ENCODE measurements around the gene TSTD2.
A peak's percentile ranks its signal among the peaks of the same experiment; 100 is the strongest.

Gene TSTD2

GRCh38 chr9:97632985-97633858 lies at the start of gene TSTD2, which contains the start of gene NCBP1:
TSTD2 (minus strand) TSS chr9:97633368; CDS start chr9:97627562, 5,806 bp downstream.
NCBP1 (plus strand) TSS chr9:97633821; CDS start chr9:97633882, 61 bp downstream.
- peak; percentile 98 for DNase-seq

GRCh38 chr9:97682242-97682641 lies 49.1 kb upstream of the TSTD2 start:
- no peak for DNase-seq

- no peak for DNase-seq
These were observed 42.5 kb upstream of the TSTD2 start for GRCh38 chr9:97675655-97676054.

GRCh38 chr9:97673922-97674321 lies 40.8 kb upstream of the TSTD2 start:
- no peak for DNase-seq

GRCh38 chr9:97672403-97672802 lies 39.2 kb upstream of the TSTD2 start:
- DNase-seq, result no peak

- DNase-seq, result no peak
These were observed 37.4 kb upstream of the TSTD2 start for GRCh38 chr9:97670586-97670985.

- no peak for DNase-seq
These were observed 35.3 kb upstream of the TSTD2 start for GRCh38 chr9:97668485-97668884.

- DNase-seq, result no peak
These were observed 33.9 kb upstream of the TSTD2 start for GRCh38 chr9:97666907-97667686.

- no peak for DNase-seq
These were observed 32.6 kb upstream of the TSTD2 start for GRCh38 chr9:97665742-97666141.

GRCh38 chr9:97660847-97661246 lies 27.7 kb upstream of the TSTD2 start:
- DNase-seq, result no peak

GRCh38 chr9:97660340-97660739 lies 27.2 kb upstream of the TSTD2 start:
- no peak for DNase-seq

- no peak for DNase-seq
These were observed 26.6 kb upstream of the TSTD2 start for GRCh38 chr9:97659771-97660170.

- DNase-seq, result no peak
These were observed 25.5 kb upstream of the TSTD2 start for GRCh38 chr9:97658707-97659106.

- no peak for DNase-seq
These were observed 18.5 kb upstream of the TSTD2 start for GRCh38 chr9:97651646-97652045.

GRCh38 chr9:97647996-97648395 lies 14.8 kb upstream of the TSTD2 start:
- no peak for DNase-seq

GRCh38 chr9:97645720-97646119 lies 12.6 kb upstream of the TSTD2 start:
- DNase-seq, result no peak

GRCh38 chr9:97640325-97640724 lies 7.2 kb upstream of the TSTD2 start:
- no peak for DNase-seq

- DNase-seq, result no peak
These were observed 5.5 kb upstream of the TSTD2 start for GRCh38 chr9:97638666-97639065.

- DNase-seq, result no peak
These were observed 3.7 kb upstream of the TSTD2 start for GRCh38 chr9:97636903-97637302.

- no peak for DNase-seq
These were observed 1.9 kb upstream of the TSTD2 start for GRCh38 chr9:97635026-97635425.

- DNase-seq, result peak; percentile 52
These were observed 807 bp upstream of the TSTD2 start for GRCh38 chr9:97633859-97634490.

GRCh38 chr9:97632248-97632984 lies 752 bp downstream of the TSTD2 start:
- DNase-seq, result no peak

- no peak for DNase-seq
These were observed 2.6 kb downstream of the TSTD2 start for GRCh38 chr9:97630591-97630990.
